Ishikawa (cell line): ENCODE measurements around the gene B4GALT6.

ENCODE experiments used
- CEBPB ChIP-seq: IDR thresholded peaks from 2 replicates; pipeline ENCODE4 v1.6.1; 2012
- CREB1 ChIP-seq: IDR thresholded peaks from 2 replicates; pipeline ENCODE4 v1.6.1; 2012; ENCODE audit warnings: low read depth
- EGR1 ChIP-seq: IDR thresholded peaks from 2 replicates; pipeline ENCODE4 v1.6.1; 2012
- EP300 ChIP-seq: IDR thresholded peaks from 2 replicates; pipeline ENCODE4 v1.6.1; 2012; ENCODE audit warnings: borderline replicate concordance
- FOXM1 ChIP-seq: IDR thresholded peaks from 2 replicates; pipeline ENCODE4 v1.6.1; 2012; ENCODE audit warnings: low read depth, borderline replicate concordance
- MAX ChIP-seq: IDR thresholded peaks from 2 replicates; pipeline ENCODE4 v1.6.1; 2012
- NFIC ChIP-seq: IDR thresholded peaks from 2 replicates; pipeline ENCODE4 v1.6.1; 2012
- RAD21 ChIP-seq: IDR thresholded peaks from 2 replicates; pipeline ENCODE4 v1.6.1; 2012; ENCODE audit warnings: low read depth
- REST ChIP-seq: IDR thresholded peaks from 2 replicates; pipeline ENCODE4 v1.6.1; 2012; ENCODE audit warnings: low read depth, mild to moderate bottlenecking
- TAF1 ChIP-seq: IDR thresholded peaks from 2 replicates; pipeline ENCODE4 v1.6.1; 2012; ENCODE audit warnings: low read depth, mild to moderate bottlenecking
- TCF12 ChIP-seq: IDR thresholded peaks from 2 replicates; pipeline ENCODE4 v1.6.1; 2012; ENCODE audit warnings: low read depth
- TEAD4 ChIP-seq: IDR thresholded peaks from 2 replicates; pipeline ENCODE4 v1.6.1; 2012
- USF1 ChIP-seq: IDR thresholded peaks from 2 replicates; pipeline ENCODE4 v1.6.1; 2012
- YY1 ChIP-seq: IDR thresholded peaks from 2 replicates; pipeline ENCODE4 v1.6.1; 2012; ENCODE audit warnings: low read depth
- ZBTB7A ChIP-seq: IDR thresholded peaks from 2 replicates; pipeline ENCODE4 v1.6.1; 2012; ENCODE audit warnings: low read depth

Gene B4GALT6

GRCh38 chr18:31614044-31614443 is 70.3 kb downstream of the B4GALT6 start:
- TF ChIP-seq YY1, result no peak

- TF ChIP-seq YY1, result no peak
- no peak for TF ChIP-seq RAD21
- no peak for TF ChIP-seq NFIC
- no peak for TF ChIP-seq TEAD4
- TF ChIP-seq REST, result no peak
- no peak for TF ChIP-seq EP300
- no peak for TF ChIP-seq TCF12
- no peak for TF ChIP-seq EGR1
- no peak for TF ChIP-seq MAX
- TF ChIP-seq ZBTB7A, result no peak
- no peak for TF ChIP-seq FOXM1
- no peak for TF ChIP-seq CREB1
- TF ChIP-seq TAF1, result no peak
- TF ChIP-seq CEBPB, result no peak
- TF ChIP-seq USF1, result no peak
Observed at GRCh38 chr18:31612124-31612523, 72.3 kb downstream of the B4GALT6 start.

- no peak for TF ChIP-seq TEAD4
- TF ChIP-seq MAX, result no peak
- no peak for TF ChIP-seq REST
- TF ChIP-seq RAD21, result no peak
- TF ChIP-seq FOXM1, result no peak
- no peak for TF ChIP-seq EGR1
- TF ChIP-seq CREB1, result no peak
- no peak for TF ChIP-seq NFIC
- TF ChIP-seq CEBPB, result no peak
- TF ChIP-seq YY1, result no peak
- TF ChIP-seq TCF12, result no peak
- TF ChIP-seq EP300, result no peak
- TF ChIP-seq USF1, result no peak
- no peak for TF ChIP-seq ZBTB7A
- no peak for TF ChIP-seq TAF1
Observed at GRCh38 chr18:31611511-31611910, 72.9 kb downstream of the B4GALT6 start.

GRCh38 chr18:31610286-31611205 is 73.8 kb downstream of the B4GALT6 start:
- TF ChIP-seq TAF1, result no peak
- no peak for TF ChIP-seq YY1
- no peak for TF ChIP-seq NFIC

GRCh38 chr18:31609886-31610285 is 74.5 kb downstream of the B4GALT6 start:
- TF ChIP-seq TCF12, result no peak
- no peak for TF ChIP-seq FOXM1
- no peak for TF ChIP-seq CEBPB
- TF ChIP-seq TEAD4, result no peak
- TF ChIP-seq CREB1, result no peak
- TF ChIP-seq NFIC, result no peak
- TF ChIP-seq REST, result no peak
- TF ChIP-seq USF1, result no peak
- TF ChIP-seq EGR1, result no peak
- no peak for TF ChIP-seq TAF1
- TF ChIP-seq MAX, result no peak
- TF ChIP-seq ZBTB7A, result no peak
- TF ChIP-seq YY1, result no peak
- TF ChIP-seq EP300, result no peak
- no peak for TF ChIP-seq RAD21
